Measurements from ENCODE around the gene TOM1. TPM values are rescaled to one million over a fixed set of nuclear protein-coding genes. Genes with fewer than 3 reads are reported as not detected.

The TOM1 gene
- total RNA-seq: 10 to 100 TPM; 13.9 to 14.5 TPM

- no peaks in the 10 kb centered on the region for H3K9me3 Mint-ChIP-seq
Measured at GRCh38 chr22:35299673-35300499, at the start of gene TOM1. TOM1 (plus strand) TSS chr22:35299894; CDS start chr22:35299929, 35 bp downstream.

GRCh38 chr22:35250156-35250555, 49.5 kb upstream of the TOM1 start:
- DNase-seq: no peak
- no peaks in the 10 kb centered on the region for H3K36me3 Mint-ChIP-seq
- H3K9me3 Mint-ChIP-seq: no peaks in the 10 kb centered on the region
- H3K27me3 Mint-ChIP-seq: peaks cover 10% of the 10 kb centered on the region
- no peak overlapping the region for H3K4me3 Mint-ChIP-seq
- H3K27ac Mint-ChIP-seq: no peak overlapping the region
- peaks cover 2% of the 10 kb centered on the region for H3K4me1 Mint-ChIP-seq

More at GRCh38 chr22:35299673-35300499, at the start of gene TOM1:
- Mint-ChIP-seq H3K27me3 (no peaks in the 10 kb centered on the region), H3K36me3 (peaks cover 8% of the 10 kb centered on the region), H3K4me1 (peaks cover 29% of the 10 kb centered on the region), H3K4me3 (peak within 1 kb of the TSS; percentile 83), H3K27ac (peak within 1 kb of the TSS; percentile 87)
- DNase-seq: peak; percentile 97

GRCh38 chr22:35253946-35254345, 45.7 kb upstream of the TOM1 start:
- H3K36me3 Mint-ChIP-seq: peaks cover 7% of the 10 kb centered on the region
- no peak overlapping the region for H3K4me3 Mint-ChIP-seq
- no peaks in the 10 kb centered on the region for H3K9me3 Mint-ChIP-seq
- peaks cover 18% of the 10 kb centered on the region for H3K4me1 Mint-ChIP-seq
- no peak for DNase-seq
- no peaks in the 10 kb centered on the region for H3K27me3 Mint-ChIP-seq
- no peak overlapping the region for H3K27ac Mint-ChIP-seq

- H3K27ac Mint-ChIP-seq: peak overlapping the region; percentile 89
- no peaks in the 10 kb centered on the region for H3K9me3 Mint-ChIP-seq
- H3K4me3 Mint-ChIP-seq: peak overlapping the region; percentile 83
- no peak for DNase-seq
- no peaks in the 10 kb centered on the region for H3K27me3 Mint-ChIP-seq
- H3K4me1 Mint-ChIP-seq: peaks cover 28% of the 10 kb centered on the region
- peaks cover 11% of the 10 kb centered on the region for H3K36me3 Mint-ChIP-seq
Measured at GRCh38 chr22:35257002-35257320, 42.7 kb upstream of the TOM1 start.

GRCh38 chr22:35257321-35258190, 42.1 kb upstream of the TOM1 start, which contains the start of gene HMGXB4:
HMGXB4 (plus strand) TSS chr22:35257493; CDS start chr22:35262391, 4,898 bp downstream.
- Mint-ChIP-seq H3K4me1 (peaks cover 26% of the 10 kb centered on the region), H3K9me3 (no peaks in the 10 kb centered on the region), H3K27me3 (no peaks in the 10 kb centered on the region), H3K4me3 (peak within 1 kb of the TSS; percentile 92), H3K36me3 (peaks cover 12% of the 10 kb centered on the region), H3K27ac (peak within 1 kb of the TSS; percentile 90)
- DNase-seq: peak; percentile 87

- DNase-seq: no peak
- peak overlapping the region; percentile 92 for H3K4me3 Mint-ChIP-seq
- no peaks in the 10 kb centered on the region for H3K9me3 Mint-ChIP-seq
- peaks cover 26% of the 10 kb centered on the region for H3K4me1 Mint-ChIP-seq
- no peaks in the 10 kb centered on the region for H3K27me3 Mint-ChIP-seq
- peaks cover 16% of the 10 kb centered on the region for H3K36me3 Mint-ChIP-seq
- H3K27ac Mint-ChIP-seq: peak overlapping the region; percentile 90
Measured at GRCh38 chr22:35258191-35258988, 41.3 kb upstream of the TOM1 start.

GRCh38 chr22:35264986-35265385, 34.7 kb upstream of the TOM1 start:
- no peaks in the 10 kb centered on the region for H3K27me3 Mint-ChIP-seq
- no peak overlapping the region for H3K4me3 Mint-ChIP-seq
- peaks cover 42% of the 10 kb centered on the region for H3K36me3 Mint-ChIP-seq
- H3K27ac Mint-ChIP-seq: no peak overlapping the region
- no peak for DNase-seq
- H3K9me3 Mint-ChIP-seq: no peaks in the 10 kb centered on the region
- peaks cover 17% of the 10 kb centered on the region for H3K4me1 Mint-ChIP-seq

- no peaks in the 10 kb centered on the region for H3K9me3 Mint-ChIP-seq
- peaks cover 13% of the 10 kb centered on the region for H3K4me1 Mint-ChIP-seq
- no peak overlapping the region for H3K4me3 Mint-ChIP-seq
- H3K36me3 Mint-ChIP-seq: peaks cover 45% of the 10 kb centered on the region
- no peak overlapping the region for H3K27ac Mint-ChIP-seq
- DNase-seq: no peak
- no peaks in the 10 kb centered on the region for H3K27me3 Mint-ChIP-seq
Measured at GRCh38 chr22:35266277-35266676, 33.4 kb upstream of the TOM1 start.

- no peak overlapping the region for H3K4me3 Mint-ChIP-seq
- no peak overlapping the region for H3K27ac Mint-ChIP-seq
- no peak for DNase-seq
- H3K27me3 Mint-ChIP-seq: no peaks in the 10 kb centered on the region
- H3K9me3 Mint-ChIP-seq: no peaks in the 10 kb centered on the region
- peaks cover 51% of the 10 kb centered on the region for H3K36me3 Mint-ChIP-seq
- peaks cover 37% of the 10 kb centered on the region for H3K4me1 Mint-ChIP-seq
Measured at GRCh38 chr22:35269630-35270029, 30.1 kb upstream of the TOM1 start.

- Mint-ChIP-seq H3K36me3 (peaks cover 40% of the 10 kb centered on the region), H3K4me1 (peaks cover 33% of the 10 kb centered on the region), H3K27me3 (no peaks in the 10 kb centered on the region), H3K9me3 (no peaks in the 10 kb centered on the region), H3K4me3 (no peak overlapping the region), H3K27ac (no peak overlapping the region)
- DNase-seq: no peak
Measured at GRCh38 chr22:35274154-35274871, 25.4 kb upstream of the TOM1 start.

GRCh38 chr22:35275580-35275979, 24.1 kb upstream of the TOM1 start:
- Mint-ChIP-seq H3K27ac (no peak overlapping the region), H3K4me3 (no peak overlapping the region), H3K36me3 (peaks cover 40% of the 10 kb centered on the region), H3K4me1 (peaks cover 33% of the 10 kb centered on the region), H3K9me3 (no peaks in the 10 kb centered on the region), H3K27me3 (no peaks in the 10 kb centered on the region)
- no peak for DNase-seq

- Mint-ChIP-seq H3K36me3 (peaks cover 42% of the 10 kb centered on the region), H3K27me3 (no peaks in the 10 kb centered on the region), H3K9me3 (no peaks in the 10 kb centered on the region), H3K27ac (no peak overlapping the region), H3K4me3 (no peak overlapping the region), H3K4me1 (peaks cover 33% of the 10 kb centered on the region)
- no peak for DNase-seq
Measured at GRCh38 chr22:35276019-35276418, 23.7 kb upstream of the TOM1 start.

- H3K36me3 Mint-ChIP-seq: peaks cover 23% of the 10 kb centered on the region
Measured at GRCh38 chr22:35288116-35288515, 11.6 kb upstream of the TOM1 start.

GRCh38 chr22:35292786-35293185, 6.9 kb upstream of the TOM1 start:
- Mint-ChIP-seq H3K27me3 (no peaks in the 10 kb centered on the region), H3K36me3 (peaks cover 21% of the 10 kb centered on the region)

More at GRCh38 chr22:35288116-35288515, 11.6 kb upstream of the TOM1 start:
- no peak for DNase-seq
- no peak overlapping the region for H3K27ac Mint-ChIP-seq
- no peaks in the 10 kb centered on the region for H3K4me1 Mint-ChIP-seq
- H3K4me3 Mint-ChIP-seq: no peak overlapping the region
- no peaks in the 10 kb centered on the region for H3K27me3 Mint-ChIP-seq
- H3K9me3 Mint-ChIP-seq: no peaks in the 10 kb centered on the region

More at GRCh38 chr22:35292786-35293185, 6.9 kb upstream of the TOM1 start:
- no peak overlapping the region for H3K4me3 Mint-ChIP-seq
- no peaks in the 10 kb centered on the region for H3K9me3 Mint-ChIP-seq
- H3K27ac Mint-ChIP-seq: no peak overlapping the region
- no peak for DNase-seq
- no peaks in the 10 kb centered on the region for H3K4me1 Mint-ChIP-seq

Measured in activated naive CD8-positive, alpha-beta T cell treated with anti-CD3 and anti-CD28 coated beads for 36 hours (primary cell).